K562 (cell line): ENCODE measurements around the gene OSCP1. TPM values are rescaled to one million over a fixed set of nuclear protein-coding genes. Genes with fewer than 3 reads are reported as not detected.

Source experiments
- BACH1 ChIP-seq: fragments of 200-800 bp; sonication (Bioruptor generic); IDR thresholded peaks from 2 replicates; pipeline ENCODE4 v1.6.1; 2016; ENCODE audit warnings: missing genetic modification characterization, missing compliant biosample characterization
- CREB5 ChIP-seq: fragments of 250-450 bp; sonication (Bioruptor Pico); IDR thresholded peaks from 2 replicates; pipeline ENCODE4 v1.5.0; 2020; ENCODE audit warnings: mild to moderate bottlenecking
- GTF2F1 ChIP-seq: IDR thresholded peaks from 2 replicates; pipeline ENCODE4 v1.6.1; 2011; ENCODE audit warnings: low read depth, low read length, improper control_type of control experiment
- KAT7 ChIP-seq: sonication (generic); formaldehyde crosslinking; IDR thresholded peaks from 2 replicates; pipeline ENCODE4 v1.8.0; 2022; ENCODE audit warnings: missing genetic modification reagents, mild to moderate bottlenecking, borderline replicate concordance
- MAFG ChIP-seq: fragments of 450-650 bp; conservative IDR thresholded peaks from 2 replicates; pipeline ENCODE4 v1.6.1; 2016; ENCODE audit warnings: missing genetic modification characterization, missing compliant biosample characterization
- MCM2 ChIP-seq: fragments of 450-650 bp; IDR thresholded peaks from 2 replicates; pipeline ENCODE4 v1.6.1; 2017; ENCODE audit warnings: low read depth, mild to moderate bottlenecking
- MTA2 ChIP-seq: fragments of 450-650 bp; IDR thresholded peaks from 2 replicates; pipeline ENCODE4 v1.6.1; 2016; ENCODE audit warnings: low read depth
- OTX1 ChIP-seq: fragments of 450-650 bp; formaldehyde crosslinking; IDR thresholded peaks from 2 replicates; pipeline ENCODE4 v1.4.0; 2022; ENCODE audit warnings: mild to moderate bottlenecking
- PATZ1 ChIP-seq: fragments of 250-450 bp; sonication (Bioruptor Pico); IDR thresholded peaks from 2 replicates; pipeline ENCODE4 v1.5.0; 2020; ENCODE audit warnings: mild to moderate bottlenecking, borderline replicate concordance
- PRMT5 ChIP-seq: sonication (generic); formaldehyde crosslinking; IDR thresholded peaks from 2 replicates; pipeline ENCODE4 v1.5.0; 2020; ENCODE audit warnings: missing genetic modification reagents
- PTTG1 ChIP-seq: fragments of 450-650 bp; IDR thresholded peaks from 2 replicates; pipeline ENCODE4 v1.6.1; 2016; ENCODE audit warnings: low read depth, mild to moderate bottlenecking, missing genetic modification characterization, missing compliant biosample characterization
- RBBP5 ChIP-seq: fragments of 200-600 bp; sonication (generic); IDR thresholded peaks from 2 replicates; pipeline ENCODE4 v1.6.1; 2012; ENCODE audit warnings: borderline replicate concordance, mild to moderate bottlenecking, low read length, control low read depth, inconsistent platforms; ENCODE audit not compliant: insufficient read depth, poor library complexity, severe bottlenecking
- RFX1 ChIP-seq: fragments of 450-650 bp; IDR thresholded peaks from 2 replicates; pipeline ENCODE4 v1.6.1; 2016; ENCODE audit warnings: mild to moderate bottlenecking, moderate library complexity
- SOX6 ChIP-seq: fragments of 450-650 bp; IDR thresholded peaks from 2 replicates; pipeline ENCODE4 v1.6.1; 2014; ENCODE audit warnings: mild to moderate bottlenecking
- TBL1XR1 ChIP-seq, 2 experiments: IDR thresholded peaks; 2 replicates each; pipeline ENCODE4 v1.6.1; 2012; ENCODE audit warnings: improper control_type of control experiment in 2 of 2, low read length in 2 of 2, mild to moderate bottlenecking in 1 of 2
- TCF3 ChIP-seq: sonication (generic); formaldehyde crosslinking; IDR thresholded peaks from 2 replicates; pipeline ENCODE4 v1.4.0; 2020; ENCODE audit warnings: mild to moderate bottlenecking, missing genetic modification reagents
- TCF7 ChIP-seq: sonication (generic); IDR thresholded peaks from 2 replicates; pipeline ENCODE4 v1.6.1; 2016; ENCODE audit warnings: antibody characterized with exemption, borderline replicate concordance
- TGIF2 ChIP-seq: sonication (generic); formaldehyde crosslinking; IDR thresholded peaks from 2 replicates; pipeline ENCODE4 v1.8.1; 2022; ENCODE audit warnings: mild to moderate bottlenecking, missing genetic modification reagents, moderate library complexity
- THRA ChIP-seq: fragments of 450-650 bp; IDR thresholded peaks from 2 replicates; pipeline ENCODE4 v1.6.1; 2017; ENCODE audit warnings: mild to moderate bottlenecking, moderate library complexity
- TOE1 ChIP-seq, 2 experiments: fragments of 450-650 bp in 1 of 2; sonication (generic) in 1 of 2; formaldehyde crosslinking in 1 of 2; IDR thresholded peaks; 2 replicates each; pipeline versions ENCODE4 v1.7.1 to v1.8.0; 2016 to 2022; ENCODE audit warnings: borderline replicate concordance in 2 of 2, mild to moderate bottlenecking in 2 of 2, antibody characterized with exemption in 1 of 2, inconsistent platforms in 1 of 2, low read depth in 1 of 2, missing genetic modification reagents in 1 of 2, moderate library complexity in 1 of 2
- ZNF134 ChIP-seq: fragments of 250-450 bp; sonication (Bioruptor Pico); conservative IDR thresholded peaks from 2 replicates; pipeline ENCODE4 v1.4.0; 2020
- ZNF143 ChIP-seq: sonication (generic); formaldehyde crosslinking; IDR thresholded peaks from 2 replicates; pipeline ENCODE4 v1.9.0; 2022; ENCODE audit warnings: mild to moderate bottlenecking, missing genetic modification reagents
- ZNF175 ChIP-seq: fragments of 200-800 bp; sonication (Bioruptor generic); IDR thresholded peaks from 2 replicates; pipeline ENCODE4 v1.6.1; 2016; ENCODE audit warnings: low read depth, mild to moderate bottlenecking, missing genetic modification characterization, missing compliant biosample characterization
- polyA plus RNA-seq, 8 experiments: library from polyadenylated mRNA; depleted of rRNA in 4 of 8; stranded (reverse) in 5 of 8; unstranded in 3 of 8; fragments of >200 nt; fragmentation: Nextera tagmentation in 2 of 8; fragmentation: Illumina TruSeq in 1 of 8; extraction: Ambion mirVana in 2 of 8; extraction: Trizol in 1 of 8; gene quantifications; 2 replicates each; pipeline versions ENCODE4 v1.2.1 to v1.2.3, GENCODE V29; 2011 to 2014; ENCODE audit warnings: inconsistent platforms in 1 of 8, missing spikeins in 1 of 8
- total RNA-seq, 7 experiments: library from RNA; depleted of rRNA in 6 of 7; stranded (reverse); fragments of >200 nt in 6 of 7; fragmentation: Illumina TruSeq in 2 of 7; extraction: Trizol in 2 of 7; gene quantifications; 2 replicates each; pipeline versions ENCODE4 v1.2.1 to v1.2.3, GENCODE V29; 2011 to 2021; ENCODE audit warnings: low replicate concordance in 1 of 7

The OSCP1 gene
- total and polyA plus RNA-seq, 9 of the 15 experiments (the other 6 are each of a cell fraction or from before 2014, with no cell fraction given) = 0.15 to 0.40 (median 0.33) TPM; not detected in 5

GRCh38 chr1:36386265-36387140 is 63.7 kb downstream of the OSCP1 start (continued):
- TF ChIP-seq RBBP5 (peak; percentile 68), BACH1 (peak; percentile 92), RFX1 (peak; percentile 67), SOX6 (peak; percentile 84), ZNF134 (peak; percentile 53), TCF7 (0 out of 2 replicates have a peak, but pooled peaks have one; percentile 51), MAFG (tag) (peak; percentile 90), THRA (no peak), CREB5 (CRISPR knock-in tag) (peak; percentile 53; the same call in 1 of the 2 replicates), OTX1 (CRISPR knock-in tag) (peak; percentile 86), TBL1XR1 (IDR thresholded peaks at IDR 0.05; ENCODE audit: low read length in 2 of 2) (peak in 1 of 2 experiments; percentile 79; a peak in 2 of 4 replicates), ZNF143 (CRISPR knock-in tag) (0 out of 2 replicates have a peak, but pooled peaks have one; percentile 8), MCM2 (no peak), TCF3 (CRISPR knock-in tag) (peak; percentile 36), KAT7 (CRISPR knock-in tag) (peak; percentile 99; the same call in 1 of the 2 replicates), GTF2F1 (no peak), PTTG1 (tag) (no peak), PRMT5 (CRISPR knock-in tag) (no peak), TOE1 (IDR thresholded peaks at IDR 0.05; ENCODE audit: borderline replicate concordance) (peak; percentile 81; the same call in 1 of the 2 replicates), TOE1 (CRISPR knock-in tag; IDR thresholded peaks at IDR 0.05; ENCODE audit: borderline replicate concordance, low read depth) (peak; percentile 75; the same call in 1 of the 2 replicates), ZNF175 (CRISPR knock-in tag) (peak; percentile 98), MTA2 (peak; percentile 40; the same call in 1 of the 2 replicates), TGIF2 (CRISPR knock-in tag) (no peak; the same call in 1 of the 2 replicates), PATZ1 (CRISPR knock-in tag) (peak; percentile 85; the same call in 1 of the 2 replicates)
